IMR-90 (cell line): ENCODE results near the gene SDK1. TPM values are rescaled to one million over a fixed set of nuclear protein-coding genes. Genes with fewer than 3 reads are reported as not detected.

Experiments used
- ATAC-seq: fragments of 200-7000 bp; cut with Tn5 transposase; 2 replicates; pipeline ENCODE4 v1.9.1; 2020; ENCODE audit warnings: low read depth, mild to moderate bottlenecking, moderate library complexity
- BruUV-seq: library from RNA; stranded (reverse); fragments of 400-500 nt; replicated peaks from 2 replicates; lab custom pipeline; 2021; lab: Mats Ljungman, UMichigan
- CTCF ChIA-PET: fragments of 300-600 bp; formaldehyde crosslinking; extraction: SDS; loops from one replicate; lab custom pipeline; 2021; ENCODE audit warnings: antibody characterized with exemption; lab: Yijun Ruan, JAX
- POLR2A ChIA-PET: fragments of 300-600 bp; sonication (Branson Sonifier 250); formaldehyde crosslinking; loops from one replicate; lab custom pipeline; 2022; ENCODE audit warnings: antibody characterized with exemption; ENCODE audit not compliant: unreplicated experiment; lab: Charles Lee
- DNase-seq: peaks from one replicate; pipeline ENCODE4 v3.0.0; 2013
- H2AFZ ChIP-seq: replicated peaks from 2 replicates; pipeline ENCODE3; 2013; ENCODE audit warnings: low read length, mild to moderate bottlenecking; ENCODE audit not compliant: poor library complexity
- H2AK5ac ChIP-seq: 2 replicates; pipeline ENCODE4 v1.6.1; 2013; ENCODE audit warnings: low read depth, low read length, inconsistent platforms
- H2AK9ac ChIP-seq: replicated peaks from 2 replicates; pipeline ENCODE3; 2013; ENCODE audit warnings: mild to moderate bottlenecking, low read depth, low read length, moderate library complexity; ENCODE audit not compliant: poor library complexity
- H2BK120ac ChIP-seq: 2 replicates; pipeline ENCODE4 v1.6.1; 2013; ENCODE audit warnings: low read depth, low read length, inconsistent platforms
- H2BK15ac ChIP-seq: 3 replicates; pipeline ENCODE4 v1.6.1; 2013; ENCODE audit warnings: low read depth, low read length, inconsistent platforms
- H2BK20ac ChIP-seq: 2 replicates; pipeline ENCODE4 v1.6.1; 2013; ENCODE audit warnings: low read depth, mild to moderate bottlenecking, inconsistent platforms, low read length, moderate library complexity
- H2BK5ac ChIP-seq: 2 replicates; pipeline ENCODE4 v1.6.1; 2013; ENCODE audit warnings: mild to moderate bottlenecking, low read depth, low read length, inconsistent platforms; ENCODE audit not compliant: poor library complexity, severe bottlenecking
- H3K14ac ChIP-seq: replicated peaks from 2 replicates; pipeline ENCODE4 v1.6.1; 2013; ENCODE audit warnings: low read depth, low read length, inconsistent platforms
- H3K18ac ChIP-seq: 2 replicates; pipeline ENCODE4 v1.6.1; 2013; ENCODE audit warnings: low read depth, low read length, control low read depth
- H3K23ac ChIP-seq: 2 replicates; pipeline ENCODE4 v1.6.1; 2013; ENCODE audit warnings: low read depth, low read length, inconsistent platforms
- H3K27ac ChIP-seq: 2 replicates; pipeline ENCODE4 v1.5.1; 2013; ENCODE audit warnings: mild to moderate bottlenecking, control low read depth, low read length; ENCODE audit not compliant: insufficient read depth
- H3K27me3 ChIP-seq: 2 replicates; pipeline ENCODE4 v1.6.1; 2013; ENCODE audit warnings: low read length; ENCODE audit not compliant: control insufficient read depth, insufficient read depth
- H3K36me3 ChIP-seq: 2 replicates; pipeline ENCODE4 v1.6.1; 2013; ENCODE audit warnings: low read length, mixed read lengths; ENCODE audit not compliant: control insufficient read depth, insufficient read depth
- H3K4ac ChIP-seq: 2 replicates; pipeline ENCODE4 v1.6.1; 2013; ENCODE audit warnings: low read depth, low read length, inconsistent platforms
- H3K4me1 ChIP-seq: 2 replicates; pipeline ENCODE4 v1.6.1; 2013; ENCODE audit warnings: low read length, mixed read lengths; ENCODE audit not compliant: control insufficient read depth, insufficient read depth
- H3K4me2 ChIP-seq: 2 replicates; pipeline ENCODE4 v1.6.1; 2013; ENCODE audit warnings: low read depth, mild to moderate bottlenecking, control low read depth, low read length, moderate library complexity
- H3K4me3 ChIP-seq: 2 replicates; pipeline ENCODE4 v1.5.1; 2013; ENCODE audit warnings: low read depth, mild to moderate bottlenecking, control low read depth, low read length, moderate library complexity; ENCODE audit not compliant: insufficient read depth
- H3K56ac ChIP-seq: 2 replicates; pipeline ENCODE4 v1.6.1; 2013; ENCODE audit warnings: low read length, inconsistent platforms; ENCODE audit not compliant: insufficient read depth; ENCODE audit errors: extremely low read depth
- H3K79me1 ChIP-seq, 2 experiments: 2 replicates each; pipeline ENCODE4 v1.6.1; 2013; ENCODE audit warnings: low read length in 2 of 2, inconsistent platforms in 1 of 2, low read depth in 1 of 2
- H3K9ac ChIP-seq: 2 replicates; pipeline ENCODE4 v1.6.1; 2013; ENCODE audit warnings: low read depth, low read length, control low read depth
- H3K9me1 ChIP-seq: 2 replicates; pipeline ENCODE4 v1.6.1; 2013; ENCODE audit warnings: low read length, inconsistent platforms; ENCODE audit not compliant: insufficient read depth
- H3K9me3 ChIP-seq: 2 replicates; pipeline ENCODE4 v1.6.1; 2013; ENCODE audit warnings: low read length; ENCODE audit not compliant: control insufficient read depth, insufficient read depth
- H4K20me1 ChIP-seq: 2 replicates; pipeline ENCODE4 v1.6.1; 2013; ENCODE audit warnings: low read length, inconsistent platforms; ENCODE audit not compliant: insufficient read depth
- H4K5ac ChIP-seq: 2 replicates; pipeline ENCODE4 v1.6.1; 2013; ENCODE audit warnings: mild to moderate bottlenecking, low read depth, low read length, control low read depth
- H4K8ac ChIP-seq, 2 experiments: 2 replicates each; pipeline ENCODE4 v1.6.1; 2013; ENCODE audit warnings: low read depth in 2 of 2, low read length in 2 of 2, control low read depth in 1 of 2, inconsistent platforms in 1 of 2
- H4K91ac ChIP-seq: 2 replicates; pipeline ENCODE4 v1.6.1; 2013; ENCODE audit warnings: low read depth, low read length, inconsistent platforms; ENCODE audit not compliant: insufficient read depth
- CHD1 ChIP-seq: IDR thresholded peaks from 2 replicates; pipeline ENCODE4 v1.6.1; 2012; ENCODE audit warnings: low read depth, low read length, improper control_type of control experiment
- MAFK ChIP-seq: IDR thresholded peaks from 2 replicates; pipeline ENCODE4 v1.6.1; 2012; ENCODE audit warnings: low read depth, low read length, improper control_type of control experiment
- MAZ ChIP-seq: IDR thresholded peaks from 2 replicates; pipeline ENCODE4 v1.6.1; 2012; ENCODE audit warnings: low read depth, mild to moderate bottlenecking, low read length, improper control_type of control experiment, moderate library complexity, borderline replicate concordance
- NFE2L2 ChIP-seq: fragments of 150-350 bp; IDR thresholded peaks from 2 replicates; pipeline ENCODE4 v1.6.1; 2016; ENCODE audit warnings: low read depth, mild to moderate bottlenecking, low read length
- RFX5 ChIP-seq: IDR thresholded peaks from 2 replicates; pipeline ENCODE4 v1.8.0; 2012; ENCODE audit warnings: low read depth, mild to moderate bottlenecking, low read length, moderate library complexity
- SMC3 ChIP-seq: fragments of 150-350 bp; IDR thresholded peaks from 2 replicates; pipeline ENCODE4 v1.6.1; 2016; ENCODE audit warnings: low read depth, mild to moderate bottlenecking, antibody characterized with exemption, low read length, moderate library complexity
- WGBS, 2 experiments: methylation state at CpG; one replicate each; pipeline versions ENCODE4 v1.1.5 to v1.1.7; 2013; ENCODE audit warnings: missing lambda C conversion rate in 2 of 2; ENCODE audit not compliant: insufficient read length in 1 of 2; ENCODE audit errors: extremely low coverage in 2 of 2; 5-methylcytosine and 5-hydroxymethylcytosine counted together
- dilution Hi-C: fragments of 300-500 bp; cut with HindIII; formaldehyde crosslinking; loops from one replicate; pipeline ENCODE4 v1.14.3; 2018; ENCODE audit warnings: low sequenced_read_pairs; ENCODE audit not compliant: unreplicated experiment
- in situ Hi-C: fragments of 300-500 bp; cut with MboI; formaldehyde crosslinking; loops from 3 replicates; pipeline ENCODE4 v1.14.3; 2019; ENCODE audit warnings: low sequenced_read_pairs, inconsistent platforms, mixed read lengths
- intact Hi-C: fragments of 100-400 bp; cut with micrococcal nuclease; formaldehyde crosslinking; loops from 2 replicates; pipeline ENCODE4 v1.10.0; 2022
- polyA plus RNA-seq, 3 experiments: library from polyadenylated mRNA; depleted of rRNA; stranded (reverse); fragments of >200 nt; gene quantifications; 2 replicates each; pipeline ENCODE4 v1.2.3, GENCODE V29; 2012; ENCODE audit warnings: low replicate concordance in 1 of 3
- total RNA-seq: library from RNA; depleted of rRNA; stranded (reverse); fragments of >200 nt; gene quantifications from 2 replicates; pipeline ENCODE4 v1.2.3, GENCODE V29; 2012
- TF ChIP-seq, protein P1 (sequence below): fragments of 150-350 bp; IDR thresholded peaks from 2 replicates; pipeline ENCODE4 v1.6.1; 2017; ENCODE audit warnings: mild to moderate bottlenecking, antibody characterized with exemption, low read length, low read depth
- TF ChIP-seq, protein P2 (sequence below): fragments of 150-350 bp; IDR thresholded peaks from 2 replicates; pipeline ENCODE4 v1.6.1; 2016; ENCODE audit warnings: low read depth, mild to moderate bottlenecking, low read length, moderate library complexity, borderline replicate concordance

SDK1 gene
- total and polyA plus RNA-seq, 2 of the 4 experiments (the other 2 are of a cell fraction): 1.5 to 1.6 TPM

DNA sequence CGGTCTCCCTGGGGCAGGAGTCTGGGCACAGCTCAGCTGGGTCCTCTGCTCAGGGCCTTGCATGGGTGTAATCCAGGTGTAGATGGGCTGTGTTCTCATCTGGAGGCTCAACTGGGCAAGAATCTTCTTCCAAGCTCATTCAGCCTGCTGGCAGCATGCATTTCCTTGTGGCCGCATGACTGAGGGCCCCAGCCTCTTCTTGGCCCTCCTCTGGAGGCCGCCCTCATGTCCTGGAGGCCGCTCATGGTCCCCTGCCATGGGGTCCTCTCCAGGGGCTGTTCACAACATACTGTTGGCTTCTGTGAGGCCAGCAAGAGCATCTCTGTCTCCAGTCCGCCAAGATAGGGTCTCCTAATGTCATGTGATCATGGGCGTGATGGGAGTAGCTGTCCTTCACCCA, 943.6 kb downstream of the SDK1 start:
- no peak overlapping the region for H2AFZ ChIP-seq
- H3K9ac ChIP-seq: no peak overlapping the region
- H4K20me1 ChIP-seq: no peaks in the 10 kb centered on the region
- no peak overlapping the region for H2BK120ac ChIP-seq
- no peak overlapping the region for H2BK5ac ChIP-seq
- H2BK20ac ChIP-seq: no peak overlapping the region
- no peak overlapping the region for H2BK15ac ChIP-seq
- CTCF ChIA-PET: no interaction called here
- no TSS peak for BruUV-seq
- H3K56ac ChIP-seq: no peak overlapping the region
- H3K4me1 ChIP-seq: no peaks in the 10 kb centered on the region
- no peak overlapping the region for H3K4me2 ChIP-seq
- no peak overlapping the region for H3K4ac ChIP-seq
- H4K5ac ChIP-seq: no peak overlapping the region
- TF ChIP-seq MAFK (no peak), SMC3 (no peak), MAZ (no peak), NFE2L2 (no peak), RFX5 (no peak), CHD1 (no peak)
- TF ChIP-seq, protein P1, sequence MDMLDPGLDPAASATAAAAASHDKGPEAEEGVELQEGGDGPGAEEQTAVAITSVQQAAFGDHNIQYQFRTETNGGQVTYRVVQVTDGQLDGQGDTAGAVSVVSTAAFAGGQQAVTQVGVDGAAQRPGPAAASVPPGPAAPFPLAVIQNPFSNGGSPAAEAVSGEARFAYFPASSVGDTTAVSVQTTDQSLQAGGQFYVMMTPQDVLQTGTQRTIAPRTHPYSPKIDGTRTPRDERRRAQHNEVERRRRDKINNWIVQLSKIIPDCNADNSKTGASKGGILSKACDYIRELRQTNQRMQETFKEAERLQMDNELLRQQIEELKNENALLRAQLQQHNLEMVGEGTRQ: no peak
- TF ChIP-seq, protein P2, sequence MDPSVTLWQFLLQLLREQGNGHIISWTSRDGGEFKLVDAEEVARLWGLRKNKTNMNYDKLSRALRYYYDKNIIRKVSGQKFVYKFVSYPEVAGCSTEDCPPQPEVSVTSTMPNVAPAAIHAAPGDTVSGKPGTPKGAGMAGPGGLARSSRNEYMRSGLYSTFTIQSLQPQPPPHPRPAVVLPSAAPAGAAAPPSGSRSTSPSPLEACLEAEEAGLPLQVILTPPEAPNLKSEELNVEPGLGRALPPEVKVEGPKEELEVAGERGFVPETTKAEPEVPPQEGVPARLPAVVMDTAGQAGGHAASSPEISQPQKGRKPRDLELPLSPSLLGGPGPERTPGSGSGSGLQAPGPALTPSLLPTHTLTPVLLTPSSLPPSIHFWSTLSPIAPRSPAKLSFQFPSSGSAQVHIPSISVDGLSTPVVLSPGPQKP: no peak
- H2AK9ac ChIP-seq: no peak overlapping the region
- peaks cover 35% of the 10 kb centered on the region for H3K9me3 ChIP-seq
- H3K79me1 ChIP-seq: no peaks in the 10 kb centered on the region
- in situ Hi-C loops (no loop called here), intact Hi-C loops (no loop called here), dilution Hi-C loops (no loop called here)
- no peak overlapping the region for H4K91ac ChIP-seq
- H3K4me3 ChIP-seq: no peak overlapping the region
- DNase-seq (no peak), ATAC-seq (no peak)
- no peaks in the 10 kb centered on the region for H3K27me3 ChIP-seq
- no peak overlapping the region for H3K18ac ChIP-seq
- no peak overlapping the region for H3K23ac ChIP-seq
- H3K36me3 ChIP-seq: no peaks in the 10 kb centered on the region
- no peak overlapping the region for H3K14ac ChIP-seq
- POLR2A ChIA-PET: no interaction called here
- no peak overlapping the region for H4K8ac ChIP-seq
- 30% methylated on average over 2 of the region's 6 CpGs; no CpG with 5 or more reads in 1 of the 2 experiments for WGBS, 2 experiments
- no peak overlapping the region for H2AK5ac ChIP-seq
- no peaks in the 10 kb centered on the region for H3K9me1 ChIP-seq
- no peak overlapping the region for H3K27ac ChIP-seq
